Transverse colon (tissue), 4 donors: Measurements from ENCODE around the gene SH3RF3. TPM values are rescaled to one million over a fixed set of nuclear protein-coding genes. Genes with fewer than 3 reads are reported as not detected.

Source experiments
- DNase-seq: peaks from one replicate; pipeline ENCODE4 v3.0.0-alpha.2; 2019
- H3K27ac ChIP-seq, 4 donors: fragments of 200-600 bp; sonication (generic); 2 replicates each; pipeline ENCODE4 v1.5.1; 2016 to 2018; ENCODE audit warnings: inconsistent platforms in 4 of 4
- H3K27me3 ChIP-seq: fragments of 200-600 bp; sonication (generic); 2 replicates; pipeline ENCODE4 v1.5.1; 2017; ENCODE audit warnings: inconsistent platforms
- H3K36me3 ChIP-seq, 4 donors: fragments of 200-600 bp; sonication (generic); 2 replicates each; pipeline ENCODE4 v1.5.1; 2017 to 2019; ENCODE audit warnings: inconsistent platforms in 4 of 4
- H3K4me1 ChIP-seq, 4 donors: fragments of 200-600 bp; sonication (generic); 2 replicates each; pipeline ENCODE4 v1.5.1; 2017 to 2020; ENCODE audit warnings: inconsistent platforms in 4 of 4
- H3K4me3 ChIP-seq, 4 donors: fragments of 200-600 bp; sonication (generic); 1 replicate in 1 of 4; 2 replicates in 3 of 4; pipeline versions ENCODE4 v1.5.1 to v1.6.1; 2017 to 2019; ENCODE audit warnings: inconsistent platforms in 4 of 4
- H3K9me3 ChIP-seq, 2 donors: fragments of 200-600 bp; sonication (generic); 2 replicates each; pipeline ENCODE4 v1.5.1; 2017 to 2019; ENCODE audit warnings: inconsistent platforms in 2 of 2
- CTCF ChIP-seq, 5 experiments: fragments of 200-600 bp in 3 of 5; fragments of 450-650 bp in 2 of 5; sonication (generic) in 3 of 5; IDR thresholded peaks; 1 replicate in 2 of 5; 2 replicates in 3 of 5; pipeline ENCODE4 v1.5.1; 2016 to 2017; ENCODE audit warnings: antibody characterized with exemption in 5 of 5, inconsistent platforms in 3 of 5, mild to moderate bottlenecking in 2 of 5, moderate library complexity in 1 of 5
- EP300 ChIP-seq: sonication (generic); formaldehyde crosslinking; IDR thresholded peaks from one replicate; pipeline ENCODE4 v1.6.1; 2017; ENCODE audit warnings: antibody characterized with exemption, low read depth
- POLR2A ChIP-seq: fragments of 450-650 bp; IDR thresholded peaks from one replicate; pipeline ENCODE4 v1.6.1; 2016; ENCODE audit warnings: antibody characterized with exemption, mild to moderate bottlenecking, moderate library complexity
- POLR2AphosphoS5 ChIP-seq, 3 donors: sonication (generic); formaldehyde crosslinking; IDR thresholded peaks; one replicate each; pipeline ENCODE4 v1.6.1; 2016; ENCODE audit warnings: antibody characterized with exemption in 3 of 3
- WGBS, 2 donors: methylation state at CpG; one replicate each; pipeline ENCODE4 v1.1.5; 2018; ENCODE audit warnings: low coverage in 1 of 2; 5-methylcytosine and 5-hydroxymethylcytosine counted together
- in situ Hi-C, 4 donors: fragments of 200-750 bp; cut with MboI; loops; one replicate each; pipeline versions ENCODE4 v1.15.0 to v1.15.1; 2017; ENCODE audit warnings: low sequenced_read_pairs in 3 of 4, low pct_ligation_motif_present in 1 of 4, low pct_unique_long_range_greater_than_20kb in 1 of 4
- intact Hi-C: fragments of 100-400 bp; cut with DNase I; formaldehyde crosslinking; loops from one replicate; pipeline ENCODE4 v1.15.1; 2023; ENCODE audit warnings: low total_unique reads
- total RNA-seq, 4 donors: library from RNA; depleted of rRNA; stranded (reverse); fragments of >200 nt; gene quantifications; one replicate each; pipeline ENCODE4 v1.1.0, GENCODE V29; 2016

SH3RF3 gene
- total RNA-seq, 4 donors from 2014 or later: 1.9 to 8.8 (median 2.9) TPM

- in situ Hi-C loops: no loop called here
- Histone ChIP-seq H3K4me3 (no peak overlapping the region), H3K27ac (no peak overlapping the region), H3K36me3 (no peaks in the 10 kb centered on the region), H3K27me3 (no peaks in the 10 kb centered on the region), H3K9me3 (no peaks in the 10 kb centered on the region), H3K4me1 (no peaks in the 10 kb centered on the region)
- no peak for TF ChIP-seq POLR2A
- intact Hi-C loops: no loop called here
- 0 to 71% methylated on average over 1 to 4 of the region's 6 CpGs for WGBS, 2 donors
- no peak for DNase-seq
Measured at GRCh38 chr2:109523121-109523520, 394.1 kb downstream of the SH3RF3 start.

GRCh38 chr2:109523536-109524361 lies 394.7 kb downstream of the SH3RF3 start:
- Histone ChIP-seq H3K9me3 (no peaks in the 10 kb centered on the region), H3K36me3 (no peaks in the 10 kb centered on the region), H3K27ac (no peak overlapping the region), H3K4me3 (no peak overlapping the region), H3K27me3 (no peaks in the 10 kb centered on the region), H3K4me1 (no peaks in the 10 kb centered on the region)
- TF ChIP-seq EP300 (no peak), POLR2A (no peak), CTCF (IDR thresholded peaks at IDR 0.05) (no peak), POLR2AphosphoS5 (IDR thresholded peaks at IDR 0.05) (no peak)
- no peak for DNase-seq
- WGBS, 2 donors: 86% methylated on average over 10 of the region's 13 CpGs; no CpG with 5 or more reads in 1 of the 2 donors
- in situ Hi-C loops (no loop called here), intact Hi-C loops (no loop called here)

- WGBS, 2 donors: 17 to 65% methylated on average over 1 to 4 of the region's 4 CpGs
- Histone ChIP-seq H3K36me3 (no peaks in the 10 kb centered on the region), H3K27me3 (no peaks in the 10 kb centered on the region), H3K4me1 (peaks cover 0 to 6% (median 5%) of the 10 kb centered on the region in 4 donors), H3K27ac (no peak overlapping the region), H3K9me3 (no peaks in the 10 kb centered on the region), H3K4me3 (no peak overlapping the region)
- DNase-seq: no peak
- in situ Hi-C loops (no loop called here), intact Hi-C loops (no loop called here)
- TF ChIP-seq CTCF (IDR thresholded peaks at IDR 0.05) (no peak), POLR2A (no peak), POLR2AphosphoS5 (IDR thresholded peaks at IDR 0.05) (no peak), EP300 (no peak)
Measured at GRCh38 chr2:109525836-109526235, 396.8 kb downstream of the SH3RF3 start.

GRCh38 chr2:109526442-109526970 lies 397.5 kb downstream of the SH3RF3 start:
- no peak for TF ChIP-seq EP300
- TF ChIP-seq POLR2AphosphoS5 (IDR thresholded peaks at IDR 0.05): no peak
- no peak for TF ChIP-seq CTCF (IDR thresholded peaks at IDR 0.05)
- TF ChIP-seq POLR2A: no peak

More at GRCh38 chr2:109526442-109526970, 397.5 kb downstream of the SH3RF3 start:
- Histone ChIP-seq H3K27me3 (no peaks in the 10 kb centered on the region), H3K9me3 (no peaks in the 10 kb centered on the region), H3K27ac (no peak overlapping the region), H3K36me3 (no peaks in the 10 kb centered on the region), H3K4me3 (no peak overlapping the region), H3K4me1 (peaks cover 0 to 6% (median 5%) of the 10 kb centered on the region in 4 donors)
- in situ Hi-C loops: no loop called here
- 88% methylated on average over 11 of the region's 11 CpGs; no CpG with 5 or more reads in 1 of the 2 donors for WGBS, 2 donors
- intact Hi-C loops: no loop called here
- DNase-seq: no peak
